ENCODE data around the gene TRERF1.

The TRERF1 gene

GRCh38 chr6:42337985-42338743 is 113.6 kb downstream of the TRERF1 start:
- Histone ChIP-seq H3K4me3 (ENCODE audit: low read depth, low read length) (no peak overlapping the region), H3K27me3 (replicated peaks) (no peaks in the 10 kb centered on the region), H3K27ac (peak overlapping the region; percentile 60), H3K36me3 (replicated peaks) (no peaks in the 10 kb centered on the region)
- in situ Hi-C loops (cut with HindIII; ENCODE audit: low pct_ligation_motif_present, low sequenced_read_pairs) = no loop called here
- DNase-seq = no peak
- TF ChIP-seq, protein P1, sequence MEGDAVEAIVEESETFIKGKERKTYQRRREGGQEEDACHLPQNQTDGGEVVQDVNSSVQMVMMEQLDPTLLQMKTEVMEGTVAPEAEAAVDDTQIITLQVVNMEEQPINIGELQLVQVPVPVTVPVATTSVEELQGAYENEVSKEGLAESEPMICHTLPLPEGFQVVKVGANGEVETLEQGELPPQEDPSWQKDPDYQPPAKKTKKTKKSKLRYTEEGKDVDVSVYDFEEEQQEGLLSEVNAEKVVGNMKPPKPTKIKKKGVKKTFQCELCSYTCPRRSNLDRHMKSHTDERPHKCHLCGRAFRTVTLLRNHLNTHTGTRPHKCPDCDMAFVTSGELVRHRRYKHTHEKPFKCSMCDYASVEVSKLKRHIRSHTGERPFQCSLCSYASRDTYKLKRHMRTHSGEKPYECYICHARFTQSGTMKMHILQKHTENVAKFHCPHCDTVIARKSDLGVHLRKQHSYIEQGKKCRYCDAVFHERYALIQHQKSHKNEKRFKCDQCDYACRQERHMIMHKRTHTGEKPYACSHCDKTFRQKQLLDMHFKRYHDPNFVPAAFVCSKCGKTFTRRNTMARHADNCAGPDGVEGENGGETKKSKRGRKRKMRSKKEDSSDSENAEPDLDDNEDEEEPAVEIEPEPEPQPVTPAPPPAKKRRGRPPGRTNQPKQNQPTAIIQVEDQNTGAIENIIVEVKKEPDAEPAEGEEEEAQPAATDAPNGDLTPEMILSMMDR (IDR thresholded peaks at IDR 0.05; ENCODE audit: low read depth, low read length, missing control alignments) = peak; percentile 1

- H3K27ac ChIP-seq = no peak overlapping the region
- TF ChIP-seq, protein P1 (IDR thresholded peaks at IDR 0.05; ENCODE audit: low read depth, low read length, missing control alignments) = no peak
- no peaks in the 10 kb centered on the region for H3K36me3 ChIP-seq (replicated peaks)
- no peak overlapping the region for H3K4me3 ChIP-seq (ENCODE audit: low read depth, low read length)
- no peaks in the 10 kb centered on the region for H3K27me3 ChIP-seq (replicated peaks)
- DNase-seq = no peak
- in situ Hi-C loops (cut with HindIII; ENCODE audit: low pct_ligation_motif_present, low sequenced_read_pairs) = no loop called here
Measured at GRCh38 chr6:42336431-42336830, 115.3 kb downstream of the TRERF1 start.

GRCh38 chr6:42335896-42336295 is 115.8 kb downstream of the TRERF1 start:
- H3K27me3 ChIP-seq (replicated peaks) = no peaks in the 10 kb centered on the region
- no peaks in the 10 kb centered on the region for H3K36me3 ChIP-seq (replicated peaks)
- TF ChIP-seq, protein P1 (IDR thresholded peaks at IDR 0.05; ENCODE audit: low read depth, low read length, missing control alignments) = no peak
- H3K27ac ChIP-seq = no peak overlapping the region
- in situ Hi-C loops (cut with HindIII; ENCODE audit: low pct_ligation_motif_present, low sequenced_read_pairs) = no loop called here
- DNase-seq = no peak
- no peak overlapping the region for H3K4me3 ChIP-seq (ENCODE audit: low read depth, low read length)

GRCh38 chr6:42334870-42335269 is 116.9 kb downstream of the TRERF1 start:
- no peak for DNase-seq
- in situ Hi-C loops (cut with HindIII; ENCODE audit: low pct_ligation_motif_present, low sequenced_read_pairs) = no loop called here
- H3K4me3 ChIP-seq (ENCODE audit: low read depth, low read length) = no peak overlapping the region
- no peaks in the 10 kb centered on the region for H3K27me3 ChIP-seq (replicated peaks)
- TF ChIP-seq, protein P1 (IDR thresholded peaks at IDR 0.05; ENCODE audit: low read depth, low read length, missing control alignments) = no peak
- H3K36me3 ChIP-seq (replicated peaks) = no peaks in the 10 kb centered on the region
- H3K27ac ChIP-seq = no peak overlapping the region

GRCh38 chr6:42333612-42334011 is 118.1 kb downstream of the TRERF1 start:
- in situ Hi-C loops (cut with HindIII; ENCODE audit: low pct_ligation_motif_present, low sequenced_read_pairs) = no loop called here
- no peak for DNase-seq
- Histone ChIP-seq H3K27me3 (replicated peaks) (no peaks in the 10 kb centered on the region), H3K36me3 (replicated peaks) (no peaks in the 10 kb centered on the region), H3K4me3 (ENCODE audit: low read depth, low read length) (no peak overlapping the region), H3K27ac (no peak overlapping the region)
- TF ChIP-seq, protein P1 (IDR thresholded peaks at IDR 0.05; ENCODE audit: low read depth, low read length, missing control alignments) = no peak

- Histone ChIP-seq H3K36me3 (replicated peaks) (no peaks in the 10 kb centered on the region), H3K27me3 (replicated peaks) (no peaks in the 10 kb centered on the region), H3K4me3 (ENCODE audit: low read depth, low read length) (no peak overlapping the region), H3K27ac (no peak overlapping the region)
- no peak for DNase-seq
- in situ Hi-C loops (cut with HindIII; ENCODE audit: low pct_ligation_motif_present, low sequenced_read_pairs) = no loop called here
- TF ChIP-seq, protein P1 (IDR thresholded peaks at IDR 0.05; ENCODE audit: low read depth, low read length, missing control alignments) = no peak
Measured at GRCh38 chr6:42332916-42333315, 118.8 kb downstream of the TRERF1 start.
